Trophoblast cell (in vitro differentiated cells and primary cell): Measurements from ENCODE around the gene TMEM140.

ENCODE experiments used
- DNase-seq, 2 donors: peaks; one replicate each; pipeline ENCODE4 v3.0.0-alpha.2; 2016
- H2AFZ ChIP-seq: 2 replicates; pipeline ENCODE4 v1.6.1; 2013; ENCODE audit warnings: low read length, moderate library complexity, mild to moderate bottlenecking; ENCODE audit not compliant: insufficient read depth, poor library complexity
- H2AK5ac ChIP-seq: 2 replicates; pipeline ENCODE4 v1.6.1; 2013; ENCODE audit warnings: mild to moderate bottlenecking, low read length
- H2BK120ac ChIP-seq: 2 replicates; pipeline ENCODE4 v1.6.1; 2013; ENCODE audit warnings: low read length, mild to moderate bottlenecking, moderate library complexity; ENCODE audit not compliant: insufficient read depth, poor library complexity
- H2BK12ac ChIP-seq: 2 replicates; pipeline ENCODE4 v1.6.1; 2013; ENCODE audit warnings: mild to moderate bottlenecking, low read length, moderate library complexity
- H2BK5ac ChIP-seq: 2 replicates; pipeline ENCODE4 v1.6.1; 2013; ENCODE audit warnings: low read length, low read depth, moderate library complexity, mild to moderate bottlenecking; ENCODE audit not compliant: poor library complexity
- H3K14ac ChIP-seq: 2 replicates; pipeline ENCODE4 v1.6.1; 2013; ENCODE audit warnings: mild to moderate bottlenecking, low read length
- H3K18ac ChIP-seq: 2 replicates; pipeline ENCODE4 v1.6.1; 2013; ENCODE audit warnings: mild to moderate bottlenecking, low read length
- H3K23ac ChIP-seq: 2 replicates; pipeline ENCODE4 v1.6.1; 2013; ENCODE audit warnings: low read length
- H3K27ac ChIP-seq: 2 replicates; pipeline ENCODE4 v1.5.1; 2013; ENCODE audit warnings: low read depth, mild to moderate bottlenecking, inconsistent platforms, low read length, moderate library complexity
- H3K27me3 ChIP-seq: 2 replicates; pipeline ENCODE4 v1.6.1; 2013; ENCODE audit warnings: inconsistent platforms, mild to moderate bottlenecking, low read length, moderate library complexity; ENCODE audit not compliant: insufficient read depth
- H3K36me3 ChIP-seq, 2 experiments: 1 replicate in 1 of 2; 2 replicates in 1 of 2; pipeline ENCODE4 v1.6.1; 2013; ENCODE audit warnings: low read length in 2 of 2, mild to moderate bottlenecking in 2 of 2, moderate library complexity in 1 of 2; ENCODE audit not compliant: insufficient read depth in 2 of 2, control insufficient read depth in 1 of 2
- H3K4ac ChIP-seq: 2 replicates; pipeline ENCODE4 v1.6.1; 2013; ENCODE audit warnings: low read depth, mild to moderate bottlenecking, low read length, moderate library complexity
- H3K4me1 ChIP-seq, 2 experiments: 1 replicate in 1 of 2; 2 replicates in 1 of 2; pipeline ENCODE4 v1.6.1; 2013; ENCODE audit warnings: low read length in 2 of 2, mild to moderate bottlenecking in 2 of 2, moderate library complexity in 1 of 2; ENCODE audit not compliant: insufficient read depth in 2 of 2, control insufficient read depth in 1 of 2
- H3K4me2 ChIP-seq: 2 replicates; pipeline ENCODE4 v1.6.1; 2013; ENCODE audit warnings: inconsistent platforms, mild to moderate bottlenecking, low read length, moderate library complexity
- H3K4me3 ChIP-seq: 2 replicates; pipeline ENCODE4 v1.5.1; 2013; ENCODE audit warnings: mild to moderate bottlenecking, low read depth, low read length, inconsistent platforms
- H3K79me1 ChIP-seq: one replicate; pipeline ENCODE4 v1.6.1; 2013; ENCODE audit warnings: low read length
- H3K79me2 ChIP-seq: 2 replicates; pipeline ENCODE4 v1.6.1; 2013; ENCODE audit warnings: low read length, mild to moderate bottlenecking; ENCODE audit not compliant: control insufficient read depth, insufficient read depth, poor library complexity
- H3K9ac ChIP-seq: 2 replicates; pipeline ENCODE4 v1.6.1; 2013; ENCODE audit warnings: mild to moderate bottlenecking, low read length
- H3K9me3 ChIP-seq: 2 replicates; pipeline ENCODE4 v1.6.1; 2013; ENCODE audit warnings: low read depth, mild to moderate bottlenecking, control low read depth, inconsistent platforms, low read length; ENCODE audit not compliant: insufficient read depth
- H4K12ac ChIP-seq: 2 replicates; pipeline ENCODE4 v1.6.1; 2013; ENCODE audit warnings: low read depth, mild to moderate bottlenecking, low read length, moderate library complexity
- H4K8ac ChIP-seq: 2 replicates; pipeline ENCODE4 v1.6.1; 2013; ENCODE audit warnings: low read depth, mild to moderate bottlenecking, low read length, moderate library complexity
- H4K91ac ChIP-seq: one replicate; pipeline ENCODE4 v1.6.1; 2013; ENCODE audit warnings: low read depth, mild to moderate bottlenecking, low read length, moderate library complexity
- WGBS: extraction: QIAGEN DNeasy Blood & Tissue Kit; methylation state at CpG from one replicate; pipeline ENCODE4 v1.1.7; 2013; ENCODE audit warnings: missing lambda C conversion rate; ENCODE audit not compliant: insufficient read length, insufficient coverage; ENCODE audit errors: extremely low coverage; 5-methylcytosine and 5-hydroxymethylcytosine counted together

The TMEM140 gene

GRCh38 chr7:135175931-135176330 lies 28.1 kb downstream of the TMEM140 start:
- Histone ChIP-seq H2BK12ac (peak overlapping the region; percentile 27), H3K4ac (no peak overlapping the region), H3K79me2 (peaks cover 3% of the 10 kb centered on the region), H3K36me3 (peaks cover 3 to 4% of the 10 kb centered on the region in 2 experiments), H3K79me1 (peaks cover 25% of the 10 kb centered on the region), H4K91ac (no peak overlapping the region), H2BK5ac (no peak overlapping the region), H3K4me3 (no peak overlapping the region), H3K4me1 (peaks cover 19 to 26% of the 10 kb centered on the region in 2 experiments), H3K14ac (no peak overlapping the region), H3K27me3 (no peaks in the 10 kb centered on the region), H3K9ac (no peak overlapping the region), H2AK5ac (no peak overlapping the region), H3K4me2 (no peak overlapping the region), H3K18ac (no peak overlapping the region), H4K8ac (no peak overlapping the region), H2AFZ (no peak overlapping the region), H3K9me3 (peaks cover 3% of the 10 kb centered on the region), H3K23ac (no peak overlapping the region), H4K12ac (no peak overlapping the region), H2BK120ac (no peak overlapping the region), H3K27ac (peak overlapping the region; percentile 90)
- DNase-seq = peak; percentile 90 to 95
- no CpG with 5 or more reads among the region's 6 CpGs for WGBS

DNA sequence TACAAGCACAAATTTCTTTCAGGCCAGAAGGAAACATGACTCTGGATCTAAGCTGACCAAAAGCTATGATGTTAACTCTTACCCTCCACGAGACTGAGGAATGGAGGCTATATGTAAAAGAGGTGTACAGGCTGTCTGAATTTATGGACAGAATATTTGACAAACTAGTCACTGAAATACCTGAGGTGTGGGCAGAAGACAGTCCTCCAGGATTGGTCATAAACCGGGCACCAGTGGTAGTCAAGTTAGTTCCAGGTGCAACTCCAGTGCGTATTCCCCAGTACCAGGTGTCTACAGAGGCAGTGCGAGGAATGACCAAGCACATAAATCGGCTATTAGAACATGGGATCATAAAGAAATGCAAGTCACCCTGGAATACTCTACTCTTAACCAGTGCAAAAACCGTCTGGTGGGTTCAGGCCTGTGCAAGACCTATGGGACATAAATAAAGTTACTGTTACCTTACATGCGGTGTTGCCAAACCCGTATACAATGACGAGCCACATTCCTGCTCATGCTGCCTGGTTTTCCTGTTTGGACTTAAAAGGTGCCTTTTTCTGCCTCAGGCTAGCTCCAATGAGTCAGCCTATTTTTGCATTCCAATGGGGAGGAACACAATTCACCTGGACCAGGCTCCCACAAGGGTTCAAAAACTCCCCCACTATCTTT lies 29.3 kb downstream of the TMEM140 start:
- H3K4me2 ChIP-seq = peak overlapping the region; percentile 39
- peak overlapping the region; percentile 44 for H2AK5ac ChIP-seq
- H3K14ac ChIP-seq = peak overlapping the region; percentile 8
- H3K4me3 ChIP-seq = no peak overlapping the region
- H3K27ac ChIP-seq = peak overlapping the region; percentile 94
- no peak overlapping the region for H3K9ac ChIP-seq
- peak overlapping the region; percentile 67 for H3K18ac ChIP-seq
- peaks cover 14 to 23% of the 10 kb centered on the region in 2 experiments for H3K4me1 ChIP-seq
- WGBS = no CpG with 5 or more reads among the region's 9 CpGs
- H3K27me3 ChIP-seq = no peaks in the 10 kb centered on the region
- H2BK12ac ChIP-seq = peak overlapping the region; percentile 27
- H3K23ac ChIP-seq = no peak overlapping the region
- H3K4ac ChIP-seq = peak overlapping the region; percentile 28
- H4K8ac ChIP-seq = peak overlapping the region; percentile 84
- peaks cover 22% of the 10 kb centered on the region for H3K79me1 ChIP-seq
- peak overlapping the region; percentile 99 for H2BK120ac ChIP-seq
- peaks cover 7% of the 10 kb centered on the region for H3K9me3 ChIP-seq
- H3K79me2 ChIP-seq = peaks cover 3% of the 10 kb centered on the region
- no peak overlapping the region for H2AFZ ChIP-seq
- H2BK5ac ChIP-seq = peak overlapping the region; percentile 96
- no peak overlapping the region for H4K12ac ChIP-seq
- peak overlapping the region; percentile 98 for H4K91ac ChIP-seq
- DNase-seq = peak; percentile 93 to 97
- peaks cover 7 to 8% of the 10 kb centered on the region in 2 experiments for H3K36me3 ChIP-seq

GRCh38 chr7:135178364-135178763 lies 30.5 kb downstream of the TMEM140 start:
- Histone ChIP-seq H3K14ac (peak overlapping the region; percentile 30), H3K4me2 (no peak overlapping the region), H3K27ac (peak overlapping the region; percentile 94), H3K18ac (peak overlapping the region; percentile 79), H2AK5ac (no peak overlapping the region), H4K8ac (peak overlapping the region; percentile 14), H3K79me1 (peaks cover 22% of the 10 kb centered on the region), H3K23ac (no peak overlapping the region), H3K4me3 (no peak overlapping the region), H3K27me3 (no peaks in the 10 kb centered on the region), H2BK5ac (peak overlapping the region; percentile 96), H4K12ac (no peak overlapping the region), H2AFZ (no peak overlapping the region), H3K9me3 (peaks cover 12% of the 10 kb centered on the region), H2BK120ac (peak overlapping the region; percentile 99), H3K4ac (peak overlapping the region; percentile 57), H3K4me1 (peaks cover 14 to 23% of the 10 kb centered on the region in 2 experiments), H4K91ac (peak overlapping the region; percentile 98), H3K9ac (no peak overlapping the region), H3K79me2 (peaks cover 3% of the 10 kb centered on the region), H2BK12ac (peak overlapping the region; percentile 93), H3K36me3 (peaks cover 10 to 11% of the 10 kb centered on the region in 2 experiments)
- peak; percentile 98 to 99 for DNase-seq
- no CpG with 5 or more reads among the region's 13 CpGs for WGBS

DNA sequence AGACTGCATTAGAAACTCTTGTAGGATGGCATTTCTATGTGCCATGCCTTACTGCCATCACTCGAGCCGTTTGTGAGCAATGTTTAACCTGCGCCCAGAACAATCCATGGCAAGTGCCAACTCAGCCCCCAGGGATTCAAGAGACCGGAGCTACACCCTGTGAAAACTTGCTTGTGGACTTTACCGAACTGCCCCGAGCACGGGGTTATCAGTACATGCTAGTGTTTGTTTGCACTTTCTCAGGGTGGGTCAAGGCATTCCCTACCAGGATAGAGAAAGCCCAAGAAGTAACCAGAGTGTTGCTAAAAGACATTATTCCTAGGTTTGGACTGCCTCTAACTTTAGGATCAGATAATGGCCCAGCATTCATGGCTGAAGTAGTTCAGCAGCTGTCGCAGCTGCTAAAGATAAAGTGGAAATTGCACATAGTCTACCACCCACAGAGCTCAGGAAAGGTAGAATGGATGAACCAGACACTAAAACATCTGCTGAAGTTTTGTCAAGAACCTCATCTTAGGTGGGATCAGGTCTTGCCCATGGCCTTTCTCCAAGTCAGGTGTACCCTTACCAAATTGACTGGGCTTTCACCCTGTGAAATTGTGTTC lies 31.6 kb downstream of the TMEM140 start:
- WGBS = no CpG with 5 or more reads among the region's 8 CpGs

More for the DNA sequence above, 31.6 kb downstream of the TMEM140 start:
- Histone ChIP-seq H3K23ac (no peak overlapping the region), H3K9me3 (peaks cover 12% of the 10 kb centered on the region), H3K79me2 (peaks cover 3% of the 10 kb centered on the region), H4K8ac (no peak overlapping the region), H2AK5ac (peak overlapping the region; percentile 22), H3K4ac (no peak overlapping the region), H3K4me1 (peaks cover 14 to 23% of the 10 kb centered on the region in 2 experiments), H3K27me3 (no peaks in the 10 kb centered on the region), H3K36me3 (peaks cover 12 to 17% of the 10 kb centered on the region in 2 experiments), H3K4me3 (no peak overlapping the region), H3K14ac (no peak overlapping the region), H3K27ac (peak overlapping the region; percentile 15), H4K91ac (no peak overlapping the region), H3K4me2 (no peak overlapping the region), H4K12ac (no peak overlapping the region), H2AFZ (no peak overlapping the region), H2BK5ac (no peak overlapping the region), H2BK12ac (peak overlapping the region; percentile 42), H3K79me1 (peaks cover 22% of the 10 kb centered on the region), H2BK120ac (peak overlapping the region; percentile 16), H3K18ac (no peak overlapping the region), H3K9ac (no peak overlapping the region)
- peak; percentile 84 to 88 for DNase-seq
